ENCODE measurements around the gene ANAPC16.
"Not testable (repeated sequence)": the region's sequence is repeated elsewhere in the genome, so short reads cannot be mapped to it uniquely, and the experiment has no call there.

The ANAPC16 gene

GRCh38 chr10:72215611-72216549, at the start of gene ANAPC16, which contains the start of gene ASCC1:
ANAPC16 (plus strand) TSS chr10:72216012; CDS start chr10:72223915, 7,903 bp downstream.
ASCC1 (minus strand) TSS chr10:72216276; CDS start chr10:72213298, 2,978 bp downstream.
- DNase-seq, result peak; percentile 86

GRCh38 chr10:72167118-72167517, 48.7 kb upstream of the ANAPC16 start:
- DNase-seq, result no peak

- DNase-seq, result no peak
These were observed 45.5 kb upstream of the ANAPC16 start for GRCh38 chr10:72170263-72170662.

- no peak for DNase-seq
These were observed 45.1 kb upstream of the ANAPC16 start for GRCh38 chr10:72170733-72171132.

- DNase-seq, result peak; percentile 45
These were observed 44.6 kb upstream of the ANAPC16 start for GRCh38 chr10:72171175-72171630.

- peak; percentile 14 for DNase-seq
These were observed 42.6 kb upstream of the ANAPC16 start for GRCh38 chr10:72173262-72173618.

- DNase-seq, result no peak
These were observed 42.1 kb upstream of the ANAPC16 start for GRCh38 chr10:72173619-72174296.

GRCh38 chr10:72174297-72174662, 41.5 kb upstream of the ANAPC16 start:
- no peak for DNase-seq

- peak; percentile 23 for DNase-seq
These were observed 40.7 kb upstream of the ANAPC16 start for GRCh38 chr10:72175149-72175548.

GRCh38 chr10:72176701-72177100, 39.1 kb upstream of the ANAPC16 start:
- DNase-seq, result no peak

GRCh38 chr10:72177454-72177853, 38.4 kb upstream of the ANAPC16 start:
- no peak for DNase-seq

GRCh38 chr10:72184156-72184555, 31.7 kb upstream of the ANAPC16 start:
- DNase-seq, result no peak

- no peak for DNase-seq
These were observed 29.4 kb upstream of the ANAPC16 start for GRCh38 chr10:72186258-72186981.

GRCh38 chr10:72186982-72187330, 28.9 kb upstream of the ANAPC16 start:
- DNase-seq, result no peak

- no peak for DNase-seq
These were observed 20.9 kb upstream of the ANAPC16 start for GRCh38 chr10:72194949-72195348.

- no peak for DNase-seq
These were observed 14.9 kb upstream of the ANAPC16 start for GRCh38 chr10:72200883-72201282.

GRCh38 chr10:72201293-72201692, 14.5 kb upstream of the ANAPC16 start:
- DNase-seq, result no peak

- DNase-seq, result no peak
These were observed 11.5 kb upstream of the ANAPC16 start for GRCh38 chr10:72204296-72204695.

- no peak for DNase-seq
These were observed 11.1 kb upstream of the ANAPC16 start for GRCh38 chr10:72204724-72205123.

GRCh38 chr10:72206511-72207229, 9.1 kb upstream of the ANAPC16 start:
- no peak for DNase-seq

- not testable (repeated sequence) for DNase-seq
These were observed 7.3 kb upstream of the ANAPC16 start for GRCh38 chr10:72208526-72208925.

GRCh38 chr10:72211381-72211780, 4.4 kb upstream of the ANAPC16 start:
- DNase-seq, result not testable (repeated sequence)

GRCh38 chr10:72211832-72212231, 4.0 kb upstream of the ANAPC16 start:
- DNase-seq, result not testable (repeated sequence)
